ENCODE data around the gene SPACA4.
A peak's percentile ranks its signal among the peaks of the same experiment; 100 is the strongest.
"Not testable (repeated sequence)": the region's sequence is repeated elsewhere in the genome, so short reads cannot be mapped to it uniquely, and the experiment has no call there.

The SPACA4 gene

GRCh38 chr19:48624791-48625723, 18.5 kb downstream of the SPACA4 start:
- Histone ChIP-seq H3K4me3 (ENCODE audit: low read length) (peak overlapping the region; percentile 80), H3K27me3 (ENCODE audit: control insufficient read depth, insufficient read depth, low read length) (no peaks in the 10 kb centered on the region), H3K36me3 (ENCODE audit: control insufficient read depth, insufficient read depth, low read length) (no peaks in the 10 kb centered on the region), H3K9me3 (ENCODE audit: control insufficient read depth, low read length) (no peaks in the 10 kb centered on the region), H3K9ac (ENCODE audit: low read length) (peak overlapping the region; percentile 75), H3K4me1 (ENCODE audit: control insufficient read depth, insufficient read depth, low read length) (peaks cover 60% of the 10 kb centered on the region)

GRCh38 chr19:48625891-48626327, 19.4 kb downstream of the SPACA4 start:
- Histone ChIP-seq H3K9me3 (ENCODE audit: control insufficient read depth, low read length) (no peaks in the 10 kb centered on the region), H3K9ac (ENCODE audit: low read length) (no peak overlapping the region), H3K27me3 (ENCODE audit: control insufficient read depth, insufficient read depth, low read length) (no peaks in the 10 kb centered on the region), H3K36me3 (ENCODE audit: control insufficient read depth, insufficient read depth, low read length) (no peaks in the 10 kb centered on the region), H3K4me3 (ENCODE audit: low read length) (no peak overlapping the region), H3K4me1 (ENCODE audit: control insufficient read depth, insufficient read depth, low read length) (peaks cover 68% of the 10 kb centered on the region)

- Histone ChIP-seq H3K36me3 (ENCODE audit: control insufficient read depth, insufficient read depth, low read length) (no peaks in the 10 kb centered on the region), H3K4me1 (ENCODE audit: control insufficient read depth, insufficient read depth, low read length) (peaks cover 77% of the 10 kb centered on the region), H3K27me3 (ENCODE audit: control insufficient read depth, insufficient read depth, low read length) (no peaks in the 10 kb centered on the region), H3K9me3 (ENCODE audit: control insufficient read depth, low read length) (no peaks in the 10 kb centered on the region), H3K9ac (ENCODE audit: low read length) (peak overlapping the region; percentile 38), H3K4me3 (ENCODE audit: low read length) (peak overlapping the region; percentile 14)
Measured at GRCh38 chr19:48627201-48627864, 20.8 kb downstream of the SPACA4 start.

DNA sequence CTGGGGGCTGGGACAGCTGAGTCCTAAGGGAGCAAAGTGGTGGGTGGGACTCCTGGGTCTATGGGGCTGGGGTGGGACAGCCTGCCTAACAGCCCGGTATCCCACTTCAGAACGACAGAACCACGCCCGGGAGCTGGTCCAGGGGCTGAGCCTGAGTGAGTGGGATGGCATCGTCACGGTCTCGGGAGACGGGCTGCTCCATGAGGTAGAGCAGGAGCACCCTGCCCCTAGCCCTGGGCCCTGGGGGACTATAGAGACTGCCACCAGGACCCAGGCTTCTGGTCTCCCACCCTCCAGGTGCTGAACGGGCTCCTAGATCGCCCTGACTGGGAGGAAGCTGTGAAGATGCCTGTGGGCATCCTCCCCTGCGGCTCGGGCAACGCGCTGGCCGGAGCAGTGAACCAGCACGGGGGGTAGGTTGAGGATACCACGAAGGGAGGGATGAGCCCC, 21.3 kb downstream of the SPACA4 start:
- H3K36me3 ChIP-seq (ENCODE audit: control insufficient read depth, insufficient read depth, low read length), result peaks cover under 1% of the 10 kb centered on the region
- H3K9ac ChIP-seq (ENCODE audit: low read length), result peak overlapping the region; percentile 38
- H3K4me1 ChIP-seq (ENCODE audit: control insufficient read depth, insufficient read depth, low read length), result peaks cover 82% of the 10 kb centered on the region

DNA sequence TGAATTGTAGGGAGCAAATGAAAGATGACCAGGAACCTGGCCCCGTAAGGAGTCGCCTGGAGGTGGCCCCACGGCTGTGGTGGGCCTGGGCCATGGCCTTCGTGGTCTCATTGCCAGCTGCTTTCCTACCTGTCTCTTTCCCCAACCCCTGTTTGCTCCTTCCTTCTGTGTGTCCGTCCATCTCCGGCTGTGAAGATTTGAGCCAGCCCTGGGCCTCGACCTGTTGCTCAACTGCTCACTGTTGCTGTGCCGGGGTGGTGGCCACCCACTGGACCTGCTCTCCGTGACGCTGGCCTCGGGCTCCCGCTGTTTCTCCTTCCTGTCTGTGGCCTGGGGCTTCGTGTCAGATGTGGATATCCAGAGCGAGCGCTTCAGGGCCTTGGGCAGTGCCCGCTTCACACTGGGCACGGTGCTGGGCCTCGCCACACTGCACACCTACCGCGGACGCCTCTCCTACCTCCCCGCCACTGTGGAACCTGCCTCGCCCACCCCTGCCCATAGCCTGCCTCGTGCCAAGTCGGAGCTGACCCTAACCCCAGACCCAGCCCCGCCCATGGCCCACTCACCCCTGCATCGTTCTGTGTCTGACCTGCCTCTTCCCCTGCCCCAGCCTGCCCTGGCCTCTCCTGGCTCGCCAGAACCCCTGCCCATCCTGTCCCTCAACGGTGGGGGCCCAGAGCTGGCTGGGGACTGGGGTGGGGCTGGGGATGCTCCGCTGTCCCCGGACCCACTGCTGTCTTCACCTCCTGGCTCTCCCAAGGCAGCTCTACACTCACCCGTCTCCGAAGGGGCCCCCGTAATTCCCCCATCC, 22.1 kb downstream of the SPACA4 start:
- Histone ChIP-seq H3K27me3 (ENCODE audit: control insufficient read depth, insufficient read depth, low read length) (no peaks in the 10 kb centered on the region), H3K36me3 (ENCODE audit: control insufficient read depth, insufficient read depth, low read length) (peaks cover 3% of the 10 kb centered on the region), H3K4me1 (ENCODE audit: control insufficient read depth, insufficient read depth, low read length) (peaks cover 84% of the 10 kb centered on the region), H3K9ac (ENCODE audit: low read length) (no peak overlapping the region), H3K4me3 (ENCODE audit: low read length) (no peak overlapping the region), H3K9me3 (ENCODE audit: control insufficient read depth, low read length) (no peaks in the 10 kb centered on the region)

More for the DNA sequence above, 21.3 kb downstream of the SPACA4 start:
- Histone ChIP-seq H3K9me3 (ENCODE audit: control insufficient read depth, low read length) (no peaks in the 10 kb centered on the region), H3K4me3 (ENCODE audit: low read length) (no peak overlapping the region), H3K27me3 (ENCODE audit: control insufficient read depth, insufficient read depth, low read length) (no peaks in the 10 kb centered on the region)

DNA sequence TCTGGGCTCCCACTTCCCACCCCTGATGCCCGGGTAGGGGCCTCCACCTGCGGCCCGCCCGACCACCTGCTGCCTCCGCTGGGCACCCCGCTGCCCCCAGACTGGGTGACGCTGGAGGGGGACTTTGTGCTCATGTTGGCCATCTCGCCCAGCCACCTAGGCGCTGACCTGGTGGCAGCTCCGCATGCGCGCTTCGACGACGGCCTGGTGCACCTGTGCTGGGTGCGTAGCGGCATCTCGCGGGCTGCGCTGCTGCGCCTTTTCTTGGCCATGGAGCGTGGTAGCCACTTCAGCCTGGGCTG, 22.7 kb downstream of the SPACA4 start:
- Histone ChIP-seq H3K36me3 (ENCODE audit: control insufficient read depth, insufficient read depth, low read length) (peaks cover 3% of the 10 kb centered on the region), H3K27me3 (ENCODE audit: control insufficient read depth, insufficient read depth, low read length) (no peaks in the 10 kb centered on the region), H3K9ac (ENCODE audit: low read length) (no peak overlapping the region), H3K9me3 (ENCODE audit: control insufficient read depth, low read length) (no peaks in the 10 kb centered on the region), H3K4me3 (ENCODE audit: low read length) (no peak overlapping the region), H3K4me1 (ENCODE audit: control insufficient read depth, insufficient read depth, low read length) (peaks cover 87% of the 10 kb centered on the region)

GRCh38 chr19:48629599-48630295, 23.2 kb downstream of the SPACA4 start:
- peaks cover 87% of the 10 kb centered on the region for H3K4me1 ChIP-seq (ENCODE audit: control insufficient read depth, insufficient read depth, low read length)
- H3K27me3 ChIP-seq (ENCODE audit: control insufficient read depth, insufficient read depth, low read length), result no peaks in the 10 kb centered on the region
- H3K4me3 ChIP-seq (ENCODE audit: low read length), result peak overlapping the region; percentile 11
- H3K9me3 ChIP-seq (ENCODE audit: control insufficient read depth, low read length), result no peaks in the 10 kb centered on the region
- peak overlapping the region; percentile 58 for H3K9ac ChIP-seq (ENCODE audit: low read length)
- peaks cover 3% of the 10 kb centered on the region for H3K36me3 ChIP-seq (ENCODE audit: control insufficient read depth, insufficient read depth, low read length)

- Histone ChIP-seq H3K4me3 (ENCODE audit: low read length) (no peak overlapping the region), H3K4me1 (ENCODE audit: control insufficient read depth, insufficient read depth, low read length) (peaks cover 85% of the 10 kb centered on the region), H3K9me3 (ENCODE audit: control insufficient read depth, low read length) (no peaks in the 10 kb centered on the region), H3K9ac (ENCODE audit: low read length) (peak overlapping the region; percentile 58), H3K27me3 (ENCODE audit: control insufficient read depth, insufficient read depth, low read length) (no peaks in the 10 kb centered on the region), H3K36me3 (ENCODE audit: control insufficient read depth, insufficient read depth, low read length) (peaks cover 3% of the 10 kb centered on the region)
Measured at GRCh38 chr19:48630296-48631063, 23.9 kb downstream of the SPACA4 start.

DNA sequence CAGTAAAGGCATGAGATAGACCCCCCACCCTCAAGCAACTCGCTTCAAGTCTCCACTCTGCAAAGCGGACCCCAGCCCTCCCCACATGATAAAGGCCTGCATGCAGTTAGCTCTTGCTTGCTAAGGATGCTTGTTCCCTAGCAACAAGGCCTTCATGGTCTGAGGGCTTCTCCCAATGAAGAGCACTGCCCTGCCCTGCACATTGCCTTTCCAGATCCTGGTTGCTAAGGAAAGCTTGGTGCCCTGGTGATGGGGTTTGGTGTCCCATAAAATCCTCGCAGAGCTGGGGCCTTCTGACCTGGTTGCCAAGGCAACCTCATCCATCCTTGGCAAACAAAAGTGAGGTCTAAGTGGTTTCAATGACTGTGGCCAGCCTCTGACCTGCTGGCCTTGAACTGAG, 24.7 kb downstream of the SPACA4 start:
- Histone ChIP-seq H3K4me3 (ENCODE audit: low read length) (no peak overlapping the region), H3K9me3 (ENCODE audit: control insufficient read depth, low read length) (no peaks in the 10 kb centered on the region), H3K4me1 (ENCODE audit: control insufficient read depth, insufficient read depth, low read length) (peaks cover 78% of the 10 kb centered on the region), H3K9ac (ENCODE audit: low read length) (no peak overlapping the region), H3K36me3 (ENCODE audit: control insufficient read depth, insufficient read depth, low read length) (peaks cover 3% of the 10 kb centered on the region), H3K27me3 (ENCODE audit: control insufficient read depth, insufficient read depth, low read length) (no peaks in the 10 kb centered on the region)

DNA sequence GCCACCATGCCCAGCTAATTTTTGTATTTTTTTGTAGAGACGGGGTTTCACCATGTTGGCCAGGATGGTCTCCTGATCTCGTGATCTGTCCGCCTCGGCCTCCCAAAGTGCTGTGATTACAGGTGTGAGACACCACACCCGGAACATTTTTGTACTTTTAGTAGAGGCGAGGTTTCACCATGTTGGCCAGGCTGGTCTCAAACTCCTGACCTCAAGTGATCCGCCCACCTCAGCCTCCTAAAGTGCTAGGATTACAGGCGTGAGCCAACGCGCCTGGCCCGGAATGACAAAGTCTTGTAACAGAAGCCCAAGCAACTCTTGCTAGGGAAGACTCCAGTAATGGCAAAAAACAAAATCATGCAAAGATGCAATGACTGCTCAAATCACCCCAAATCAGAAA, 25.7 kb downstream of the SPACA4 start:
- H3K4me3 ChIP-seq (ENCODE audit: low read length); H3K9me3 ChIP-seq (ENCODE audit: control insufficient read depth, low read length); H3K9ac ChIP-seq (ENCODE audit: low read length); H3K36me3 ChIP-seq (ENCODE audit: control insufficient read depth, insufficient read depth, low read length); H3K27me3 ChIP-seq (ENCODE audit: control insufficient read depth, insufficient read depth, low read length): not testable (repeated sequence)
- peaks cover 74% of the 10 kb centered on the region for H3K4me1 ChIP-seq (ENCODE audit: control insufficient read depth, insufficient read depth, low read length)

DNA sequence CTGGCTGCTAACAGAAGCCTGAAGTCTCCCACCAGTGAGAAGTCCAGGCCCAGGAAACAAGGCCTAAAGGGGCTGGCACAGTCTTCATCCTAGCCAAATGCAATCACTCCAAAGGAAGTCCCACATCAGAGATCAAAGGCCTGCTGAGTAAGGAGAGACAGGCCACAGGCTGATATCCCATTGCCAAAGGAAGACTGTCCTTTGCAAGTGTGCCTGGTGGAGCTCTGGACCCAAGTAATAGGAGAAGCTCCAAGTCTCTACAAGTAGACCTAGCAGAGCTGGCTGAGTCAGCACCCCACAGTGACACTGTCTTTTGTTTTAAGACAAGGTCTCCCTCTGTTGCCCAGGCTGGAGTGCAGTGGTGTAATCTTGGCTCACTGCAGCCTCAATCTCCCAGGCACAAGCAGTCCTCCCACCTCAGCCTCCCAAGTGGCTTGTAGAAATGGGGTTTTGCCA, 26.2 kb downstream of the SPACA4 start:
- no peak overlapping the region for H3K4me3 ChIP-seq (ENCODE audit: low read length)
- H3K36me3 ChIP-seq (ENCODE audit: control insufficient read depth, insufficient read depth, low read length), result peaks cover 3% of the 10 kb centered on the region
- no peaks in the 10 kb centered on the region for H3K27me3 ChIP-seq (ENCODE audit: control insufficient read depth, insufficient read depth, low read length)

More for the DNA sequence above, 26.2 kb downstream of the SPACA4 start:
- Histone ChIP-seq H3K9me3 (ENCODE audit: control insufficient read depth, low read length) (no peaks in the 10 kb centered on the region), H3K9ac (ENCODE audit: low read length) (no peak overlapping the region), H3K4me1 (ENCODE audit: control insufficient read depth, insufficient read depth, low read length) (peaks cover 69% of the 10 kb centered on the region)

Measured in mucosa of stomach (tissue), 1 donor.